NCI-H146 treated with DMSO at 0.1 percent for 48 hours (cell line): Measurements from ENCODE around the gene OMP.
A peak's percentile ranks its signal among the peaks of the same experiment; 100 is the strongest.
"Not testable (repeated sequence)": the region's sequence is repeated elsewhere in the genome, so short reads cannot be mapped to it uniquely, and the experiment has no call there.

Experiments
- DNase-seq: peaks from one replicate; lab custom pipeline; 2025; ENCODE audit not compliant: unreplicated experiment; lab: John Stamatoyannopoulos, UW

The OMP gene

DNA sequence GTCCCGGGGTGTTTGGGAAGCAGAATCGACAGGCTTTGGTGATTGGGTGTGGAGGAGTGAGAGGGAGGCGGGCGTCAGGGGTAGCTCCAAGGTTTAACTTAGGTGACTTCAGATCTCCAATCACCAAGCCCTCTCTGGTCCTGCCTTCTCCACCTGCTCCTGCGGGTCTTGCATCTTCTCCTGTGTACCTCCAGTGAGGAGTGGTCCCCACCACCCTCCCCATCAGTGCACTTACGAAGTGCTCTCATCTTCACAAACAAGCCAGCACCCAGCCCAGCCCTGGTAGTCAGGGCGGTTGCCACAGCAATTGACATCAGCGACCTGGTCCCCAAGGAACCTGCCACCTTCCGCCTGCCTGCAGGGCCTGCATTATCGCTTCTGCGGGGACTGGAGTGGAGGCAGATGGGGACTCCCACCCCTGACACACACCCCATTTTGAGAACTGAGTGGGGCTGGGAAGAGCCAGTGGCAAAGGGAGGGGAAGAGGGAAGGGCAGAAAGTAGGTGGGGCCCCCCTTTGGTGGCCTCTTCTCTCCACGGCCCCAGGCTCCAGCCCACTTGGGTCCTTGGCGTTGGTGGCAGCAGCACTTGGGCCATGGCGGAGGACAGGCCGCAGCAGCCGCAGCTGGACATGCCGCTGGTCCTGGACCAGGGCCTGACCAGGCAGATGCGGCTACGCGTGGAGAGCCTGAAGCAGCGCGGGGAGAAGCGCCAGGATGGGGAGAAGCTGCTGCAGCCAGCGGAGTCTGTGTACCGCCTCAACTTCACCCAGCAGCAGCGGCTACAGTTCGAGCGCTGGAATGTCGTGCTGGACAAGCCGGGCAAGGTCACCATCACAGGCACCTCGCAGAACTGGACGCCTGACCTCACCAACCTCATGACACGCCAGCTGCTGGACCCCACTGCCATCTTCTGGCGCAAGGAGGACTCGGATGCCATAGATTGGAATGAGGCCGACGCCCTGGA lies at the start of gene OMP:
Gene OMP (plus strand): TSS at position 595 of the 965 bp plus-strand sequence. CDS start 0 bp downstream, at position 595.
- DNase-seq: no peak

DNA sequence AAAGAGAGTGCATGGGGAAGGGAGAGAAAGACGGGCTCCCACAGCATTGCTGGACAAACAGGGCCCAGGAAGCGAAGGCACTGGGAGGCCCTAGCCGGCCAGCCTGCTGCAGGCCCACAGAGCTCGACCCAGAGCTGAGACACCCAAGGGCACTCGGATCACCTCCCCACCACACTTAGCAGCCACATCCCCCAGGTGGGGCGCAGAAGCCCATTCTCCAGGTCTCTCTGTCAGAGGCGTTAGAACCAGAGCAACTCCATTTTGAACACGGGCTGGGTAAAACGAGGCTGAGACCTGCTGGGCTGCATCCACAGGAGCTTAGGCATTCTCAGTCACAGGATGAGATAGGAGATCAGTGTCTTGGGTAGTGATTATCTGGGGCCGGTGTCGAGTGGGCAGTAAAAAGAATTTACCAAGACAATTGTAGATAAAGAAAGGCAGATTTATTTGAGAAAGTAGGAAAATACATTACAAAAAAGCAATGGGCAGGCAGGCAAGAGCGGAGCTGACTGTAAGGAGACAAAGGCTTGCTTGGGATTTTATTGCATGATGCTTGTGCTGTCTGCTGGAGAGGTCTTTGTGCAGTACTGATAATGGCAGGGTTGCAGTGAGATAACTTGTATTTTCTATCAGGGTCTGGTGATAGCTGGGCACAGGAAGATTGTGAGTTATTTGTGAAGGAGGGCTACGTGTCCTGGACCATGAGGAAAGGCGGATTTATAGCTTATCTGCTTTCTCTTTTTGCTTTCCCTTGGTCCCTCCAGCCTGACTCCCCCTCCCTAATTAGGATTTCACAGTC lies 49.2 kb upstream of the OMP start:
- DNase-seq: no peak

- no peak for DNase-seq
Observed at GRCh38 chr11:77054084-77054483, 48.6 kb upstream of the OMP start.

DNA sequence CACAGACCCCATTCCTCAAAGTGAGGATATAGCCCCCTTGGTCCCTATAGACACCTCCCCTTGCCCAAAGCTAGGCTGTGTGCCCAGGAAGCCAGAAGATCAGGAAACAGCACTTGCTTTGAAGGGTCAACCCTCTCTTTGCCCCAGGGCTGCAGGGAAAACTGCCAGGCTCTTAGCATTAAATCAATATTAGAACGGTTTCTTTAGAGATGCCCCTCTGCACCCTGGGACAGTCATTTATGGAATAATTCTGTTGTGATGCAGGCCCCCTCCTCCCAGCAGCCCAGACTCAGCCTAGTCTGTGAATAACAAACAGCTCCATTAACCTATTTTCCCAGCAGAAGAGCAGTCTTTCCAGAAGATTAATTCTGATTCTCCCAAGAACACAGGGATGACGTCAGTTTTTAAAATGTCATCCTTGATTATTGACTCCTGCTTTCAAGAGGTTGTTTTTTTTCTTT lies 47.5 kb upstream of the OMP start:
- DNase-seq: no peak

DNA sequence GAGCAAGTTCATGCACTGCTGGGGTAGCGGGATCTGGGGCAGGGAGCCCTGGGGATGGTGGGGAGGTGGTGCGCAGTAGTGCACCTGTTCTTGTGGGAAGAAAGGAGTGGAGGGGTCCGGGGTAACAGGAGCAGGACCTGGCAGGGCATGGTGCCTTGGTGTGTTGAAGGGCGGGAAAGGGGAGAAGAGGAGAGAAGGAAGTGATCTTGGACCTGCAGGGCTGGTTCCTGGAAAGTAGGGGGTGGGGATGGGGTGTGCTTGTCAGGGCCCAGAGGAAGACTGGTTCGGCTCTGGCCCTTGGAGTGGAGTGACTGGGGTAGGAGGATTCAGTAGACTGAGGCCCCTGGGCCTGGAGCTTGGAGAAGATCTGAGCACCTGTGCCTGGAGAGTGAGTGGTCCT lies 46.7 kb upstream of the OMP start:
- DNase-seq: no peak

- no peak for DNase-seq
Observed at GRCh38 chr11:77056814-77057402, 45.7 kb upstream of the OMP start.

DNA sequence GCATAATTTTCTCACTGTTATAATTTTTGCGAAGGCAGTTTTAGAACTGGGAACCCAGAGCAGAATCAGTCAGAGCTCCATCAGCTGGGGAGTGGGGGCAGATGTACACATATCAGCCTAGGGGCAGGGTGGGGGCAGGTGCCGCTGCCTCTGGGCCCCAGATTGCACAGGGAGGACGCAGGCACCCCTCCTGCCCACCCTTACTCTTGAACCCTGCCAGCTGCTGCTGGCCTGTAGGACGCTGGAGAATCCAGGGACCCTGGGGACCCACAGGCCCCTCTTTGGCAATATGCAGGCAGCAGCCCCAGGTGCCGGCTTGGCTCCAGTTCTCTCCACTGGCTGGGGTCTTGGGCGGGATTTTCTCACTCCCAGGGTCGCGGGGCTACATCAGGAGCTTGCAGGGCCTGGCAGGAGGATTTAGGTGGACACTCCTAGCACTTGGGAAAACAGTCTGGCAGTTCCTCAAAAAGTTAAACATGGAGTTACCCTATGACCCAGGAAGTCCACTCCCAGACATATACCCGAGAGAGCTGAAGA lies 44.6 kb upstream of the OMP start:
- no peak for DNase-seq

DNA sequence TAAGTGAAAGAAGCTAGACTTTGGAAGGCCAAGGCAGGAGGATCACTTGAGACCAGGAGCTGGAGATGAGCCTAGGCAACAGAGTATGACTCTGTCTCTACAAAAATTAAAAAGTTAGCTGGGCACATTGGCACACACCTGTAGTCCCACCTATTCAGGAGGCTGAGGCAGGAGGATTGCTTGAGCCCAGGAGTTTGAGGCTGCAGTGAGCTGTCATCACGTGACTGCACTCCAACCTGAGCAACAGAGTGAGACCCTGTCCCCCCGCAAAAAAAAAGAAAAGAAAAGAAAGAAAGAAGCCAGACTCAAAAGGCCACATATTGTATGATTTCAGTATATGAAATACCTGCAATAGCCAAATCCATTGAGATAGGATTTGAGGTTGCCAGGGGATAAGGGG lies 43.7 kb upstream of the OMP start:
- DNase-seq: no peak

- no peak for DNase-seq
Observed at GRCh38 chr11:77059806-77060205, 42.8 kb upstream of the OMP start.

DNA sequence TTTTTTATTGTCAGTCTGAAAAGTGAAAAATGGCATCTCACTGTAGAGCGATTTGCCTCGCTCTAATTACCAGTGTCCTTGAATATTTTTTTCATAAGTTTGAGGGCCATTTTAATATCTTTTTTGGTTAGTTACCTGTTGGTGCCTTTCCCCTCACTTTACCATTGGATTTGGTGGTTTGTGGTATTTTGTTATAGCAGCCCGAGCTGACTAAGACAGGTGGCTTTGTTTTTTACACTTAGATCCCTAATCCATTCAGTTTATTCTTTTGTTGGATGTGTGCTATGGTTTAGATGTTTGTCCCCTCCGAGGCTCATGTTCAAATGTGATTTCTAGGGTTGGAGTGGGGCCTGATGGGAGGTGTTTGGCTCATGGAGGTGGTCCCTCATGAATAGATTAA lies 42.4 kb upstream of the OMP start:
- DNase-seq: no peak

GRCh38 chr11:77061258-77061657 lies 41.4 kb upstream of the OMP start:
- not testable (repeated sequence) for DNase-seq

DNA sequence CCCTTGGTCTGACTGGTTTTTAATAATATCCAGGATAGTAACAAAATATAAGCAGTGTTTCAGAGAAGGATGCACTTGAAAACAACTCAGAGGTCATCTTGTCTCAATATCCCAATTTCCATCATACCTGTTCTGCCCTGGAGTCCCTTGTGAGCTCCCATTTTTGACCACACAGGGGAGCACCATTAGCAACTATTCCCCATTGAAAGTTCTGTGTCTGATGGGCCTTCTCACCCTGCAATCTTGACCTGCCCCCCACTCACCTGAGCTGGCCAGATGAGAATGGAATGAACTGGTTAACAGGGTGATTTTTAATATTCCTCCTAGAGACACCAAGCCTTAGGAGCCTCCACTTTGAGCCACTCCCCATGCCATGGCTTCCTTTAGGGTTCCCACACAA lies 39.7 kb upstream of the OMP start:
- no peak for DNase-seq

- DNase-seq: no peak
Observed at GRCh38 chr11:77063407-77063806, 39.2 kb upstream of the OMP start.

GRCh38 chr11:77063861-77064260 lies 38.8 kb upstream of the OMP start:
- no peak for DNase-seq

DNA sequence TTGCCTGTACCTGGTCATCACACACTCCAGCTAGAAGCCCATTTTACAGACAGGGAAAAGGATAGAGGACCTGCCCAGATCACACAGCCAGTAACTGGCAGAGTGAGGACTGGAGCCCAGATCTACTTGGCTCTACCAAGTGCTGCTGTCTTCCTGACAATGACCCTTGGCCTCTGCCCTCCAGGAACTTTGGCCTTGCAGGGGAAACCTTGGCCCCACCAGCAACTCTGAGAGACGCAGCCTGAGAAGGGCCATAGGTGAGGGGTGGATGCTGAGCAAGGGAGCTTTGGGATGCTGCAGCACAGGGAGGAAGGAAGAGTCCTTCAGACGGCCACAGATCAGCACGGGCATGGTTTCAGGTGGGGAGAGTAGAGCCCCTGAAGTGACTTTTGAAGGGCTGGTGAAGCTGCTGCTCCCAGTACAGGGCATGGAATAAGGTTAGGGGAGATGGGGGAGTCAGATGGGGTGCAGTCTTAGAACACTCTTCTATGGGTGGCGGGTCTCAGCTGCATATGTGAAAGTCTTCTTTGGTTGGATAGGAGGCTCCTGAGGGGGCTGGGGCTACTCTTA lies 37.9 kb upstream of the OMP start:
- DNase-seq: no peak

GRCh38 chr11:77065878-77066228 lies 36.8 kb upstream of the OMP start:
- DNase-seq: no peak

- peak; percentile 77 for DNase-seq
Observed at GRCh38 chr11:77066229-77067042, 36.2 kb upstream of the OMP start, which contains the start of gene CAPN5. Gene CAPN5, plus strand, starts transcription at chr11:77066971. Its CDS starts 17,916 bp downstream, at chr11:77084887.

- no peak for DNase-seq
Observed at GRCh38 chr11:77067861-77068443, 34.7 kb upstream of the OMP start.

DNA sequence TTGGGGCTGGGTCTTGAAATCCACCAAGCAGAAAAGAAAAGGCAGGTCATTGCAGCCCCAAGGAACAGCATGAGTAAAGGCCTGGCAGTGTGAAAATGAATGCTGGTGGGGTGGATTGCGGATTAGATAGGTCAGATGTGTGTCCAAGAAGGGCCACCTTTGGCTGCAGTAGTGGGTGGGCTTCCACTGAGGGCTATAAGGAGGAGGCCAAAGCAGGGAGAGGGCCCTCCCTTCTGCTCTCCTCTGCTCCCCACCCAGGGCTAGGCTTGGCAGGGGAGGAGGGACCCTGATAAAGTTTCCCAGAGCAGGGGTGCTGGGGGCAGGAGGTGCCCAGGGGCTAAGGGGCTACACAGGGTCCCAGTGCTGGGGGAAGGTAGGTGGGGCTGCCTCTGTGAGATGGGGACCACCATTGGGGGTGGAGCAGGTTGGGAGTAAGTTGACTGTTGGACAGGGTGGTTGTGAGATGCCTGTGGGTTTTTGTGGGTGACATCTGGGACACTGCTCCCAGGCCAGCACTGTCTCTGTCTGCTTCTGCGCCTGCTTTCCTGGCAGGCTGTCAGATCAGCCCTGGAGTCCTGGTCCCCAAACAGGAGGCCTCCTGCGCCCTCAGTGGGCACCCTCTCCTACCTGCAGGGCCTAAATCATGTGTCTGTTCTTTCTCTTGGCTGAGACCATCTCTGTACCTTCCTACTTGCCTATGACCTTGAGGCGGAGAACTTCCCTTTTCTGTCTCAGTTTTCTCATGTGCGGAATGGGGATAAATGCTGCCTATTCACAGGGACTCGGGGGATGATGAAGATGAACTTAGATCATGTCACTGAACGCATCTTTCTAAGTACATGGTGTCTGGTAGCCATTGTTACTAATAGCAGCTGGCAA lies 33.9 kb upstream of the OMP start:
- DNase-seq: no peak
